ENCODE measurements around the gene CHD8. TPM values are rescaled to one million over a fixed set of nuclear protein-coding genes. Genes with fewer than 3 reads are reported as not detected.
A peak's percentile ranks its signal among the peaks of the same experiment; 100 is the strongest.

Gene CHD8
- total and polyA plus RNA-seq, 2 of the 13 experiments (the other 11 are each of a cell fraction or from before 2014, with no cell fraction given), result 35.1 to 79.6 TPM

- TF ChIP-seq ZNF224 (CRISPR knock-in tag; IDR thresholded peaks at IDR 0.05) (no peak), ZSCAN29 (CRISPR knock-in tag; conservative IDR thresholded peaks at IDR 0.05) (no peak), TAF15 (IDR thresholded peaks at IDR 0.05; ENCODE audit: low read depth, low read length, poor library complexity, severe bottlenecking) (no peak), SP140L (CRISPR knock-in tag; IDR thresholded peaks at IDR 0.05; ENCODE audit: borderline replicate concordance) (peak; percentile 76; the same call in 1 of the 2 replicates), DNMT1 (CRISPR knock-in tag; IDR thresholded peaks at IDR 0.05) (no peak), ZNF10 (CRISPR knock-in tag; IDR thresholded peaks at IDR 0.05; ENCODE audit: borderline replicate concordance, low read depth) (no peak), ATF4 (CRISPR knock-in tag; IDR thresholded peaks at IDR 0.05) (no peak), KAT2B (IDR thresholded peaks at IDR 0.05; ENCODE audit: borderline replicate concordance, low read depth, low read length) (no peak), EZH2 (conservative IDR thresholded peaks at IDR 0.05; ENCODE audit: low read depth, low read length) (no peak), SSRP1 (CRISPR knock-in tag; IDR thresholded peaks at IDR 0.05) (peak; percentile 10; the same call in 1 of the 2 replicates), ZFP36 (IDR thresholded peaks at IDR 0.05; ENCODE audit: borderline replicate concordance, low read depth, low read length, partially characterized antibody) (no peak), GTF3A (CRISPR knock-in tag; conservative IDR thresholded peaks at IDR 0.05) (no peak), ZNF724P (CRISPR knock-in tag; IDR thresholded peaks at IDR 0.05; ENCODE audit: borderline replicate concordance) (0 out of 2 replicates have a peak, but pooled peaks have one; percentile 13), ZMYM4 (CRISPR knock-in tag; IDR thresholded peaks at IDR 0.05) (no peak), ZNF496 (CRISPR knock-in tag; IDR thresholded peaks at IDR 0.05; ENCODE audit: insufficient replicate concordance) (no peak), ZNF549 (CRISPR knock-in tag; IDR thresholded peaks at IDR 0.05) (no peak), ZNF431 (CRISPR knock-in tag; IDR thresholded peaks at IDR 0.05; ENCODE audit: borderline replicate concordance, low read depth) (no peak), ZNF460 (CRISPR knock-in tag; IDR thresholded peaks at IDR 0.05; ENCODE audit: borderline replicate concordance) (no peak), ZNF256 (CRISPR knock-in tag; conservative IDR thresholded peaks at IDR 0.05) (no peak), ZNF619 (CRISPR knock-in tag; IDR thresholded peaks at IDR 0.05) (no peak), ZNF263 (CRISPR knock-in tag; IDR thresholded peaks at IDR 0.05) (no peak), HNF1A (IDR thresholded peaks at IDR 0.05; ENCODE audit: low read depth) (no peak), HNF1A (CRISPR knock-in tag; IDR thresholded peaks at IDR 0.05; ENCODE audit: borderline replicate concordance) (no peak), ZNF205 (CRISPR knock-in tag; IDR thresholded peaks at IDR 0.05) (peak; percentile 53; the same call in 1 of the 2 replicates)
These were observed 20.6 kb upstream of the CHD8 start (continued) for GRCh38 chr14:21476523-21476924.
